Measurements from ENCODE around the gene NCOA7.

DNA sequence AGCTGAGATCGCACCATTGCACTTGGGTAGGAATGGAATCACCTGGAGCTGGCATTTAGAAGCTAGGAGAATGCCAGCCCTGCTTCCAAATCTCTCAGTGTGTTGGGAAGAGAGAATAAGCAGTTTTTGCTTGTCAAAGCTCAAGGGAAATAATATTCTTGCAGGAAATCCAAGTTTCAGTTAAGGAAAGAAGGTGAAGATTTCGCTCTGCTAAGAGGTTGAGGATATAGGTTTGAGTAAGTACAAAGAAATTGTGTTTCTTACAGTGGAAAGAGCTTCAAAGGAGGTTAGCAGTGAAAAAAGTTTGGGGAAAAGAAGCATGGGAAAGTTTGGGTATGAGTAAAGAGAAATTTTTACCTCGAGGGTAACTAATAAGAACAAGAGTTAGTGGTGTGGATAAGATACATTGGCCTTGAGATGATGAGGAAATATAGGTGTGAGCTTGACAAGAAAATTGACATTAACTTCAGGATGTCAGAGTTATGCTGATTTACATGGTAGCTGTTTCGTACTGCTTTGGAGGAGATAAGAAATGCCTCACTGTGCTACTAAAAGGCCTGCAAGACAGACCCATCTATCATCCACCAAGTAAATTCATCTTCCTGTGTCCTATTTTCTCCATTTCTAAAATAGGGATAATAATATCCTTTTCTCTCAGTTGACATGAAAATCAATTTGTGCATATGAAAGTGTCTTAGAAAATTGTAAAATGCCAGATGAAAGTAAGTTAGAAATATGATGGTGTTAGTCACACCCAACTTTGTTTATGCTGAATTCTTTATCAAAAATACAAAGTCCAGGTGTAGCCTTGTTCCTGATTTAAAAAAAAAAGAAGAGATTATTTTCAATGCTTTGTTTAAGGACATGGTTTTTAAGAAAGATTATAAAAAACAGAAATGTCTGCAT lies 153.0 kb downstream of the NCOA7 start:
- TF ChIP-seq, protein P1, sequence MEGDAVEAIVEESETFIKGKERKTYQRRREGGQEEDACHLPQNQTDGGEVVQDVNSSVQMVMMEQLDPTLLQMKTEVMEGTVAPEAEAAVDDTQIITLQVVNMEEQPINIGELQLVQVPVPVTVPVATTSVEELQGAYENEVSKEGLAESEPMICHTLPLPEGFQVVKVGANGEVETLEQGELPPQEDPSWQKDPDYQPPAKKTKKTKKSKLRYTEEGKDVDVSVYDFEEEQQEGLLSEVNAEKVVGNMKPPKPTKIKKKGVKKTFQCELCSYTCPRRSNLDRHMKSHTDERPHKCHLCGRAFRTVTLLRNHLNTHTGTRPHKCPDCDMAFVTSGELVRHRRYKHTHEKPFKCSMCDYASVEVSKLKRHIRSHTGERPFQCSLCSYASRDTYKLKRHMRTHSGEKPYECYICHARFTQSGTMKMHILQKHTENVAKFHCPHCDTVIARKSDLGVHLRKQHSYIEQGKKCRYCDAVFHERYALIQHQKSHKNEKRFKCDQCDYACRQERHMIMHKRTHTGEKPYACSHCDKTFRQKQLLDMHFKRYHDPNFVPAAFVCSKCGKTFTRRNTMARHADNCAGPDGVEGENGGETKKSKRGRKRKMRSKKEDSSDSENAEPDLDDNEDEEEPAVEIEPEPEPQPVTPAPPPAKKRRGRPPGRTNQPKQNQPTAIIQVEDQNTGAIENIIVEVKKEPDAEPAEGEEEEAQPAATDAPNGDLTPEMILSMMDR (IDR thresholded peaks at IDR 0.05; ENCODE audit: low read depth, low read length, poor library complexity, severe bottlenecking) = no peak
- TF ChIP-seq EZH2phosphoT487 (IDR thresholded peaks at IDR 0.05; ENCODE audit: borderline replicate concordance, low read length) = no peak
